NK-92 treated with Interleukin-12 subunit alpha and Interleukin-12 subunit beta, amount 100 ng/mL, for 24 hours (cell line): ENCODE results near the gene LRRFIP2.

Source experiments
- DNase-seq: peaks from one replicate; lab custom pipeline; 2025; lab: John Stamatoyannopoulos, UW

The LRRFIP2 gene

DNA sequence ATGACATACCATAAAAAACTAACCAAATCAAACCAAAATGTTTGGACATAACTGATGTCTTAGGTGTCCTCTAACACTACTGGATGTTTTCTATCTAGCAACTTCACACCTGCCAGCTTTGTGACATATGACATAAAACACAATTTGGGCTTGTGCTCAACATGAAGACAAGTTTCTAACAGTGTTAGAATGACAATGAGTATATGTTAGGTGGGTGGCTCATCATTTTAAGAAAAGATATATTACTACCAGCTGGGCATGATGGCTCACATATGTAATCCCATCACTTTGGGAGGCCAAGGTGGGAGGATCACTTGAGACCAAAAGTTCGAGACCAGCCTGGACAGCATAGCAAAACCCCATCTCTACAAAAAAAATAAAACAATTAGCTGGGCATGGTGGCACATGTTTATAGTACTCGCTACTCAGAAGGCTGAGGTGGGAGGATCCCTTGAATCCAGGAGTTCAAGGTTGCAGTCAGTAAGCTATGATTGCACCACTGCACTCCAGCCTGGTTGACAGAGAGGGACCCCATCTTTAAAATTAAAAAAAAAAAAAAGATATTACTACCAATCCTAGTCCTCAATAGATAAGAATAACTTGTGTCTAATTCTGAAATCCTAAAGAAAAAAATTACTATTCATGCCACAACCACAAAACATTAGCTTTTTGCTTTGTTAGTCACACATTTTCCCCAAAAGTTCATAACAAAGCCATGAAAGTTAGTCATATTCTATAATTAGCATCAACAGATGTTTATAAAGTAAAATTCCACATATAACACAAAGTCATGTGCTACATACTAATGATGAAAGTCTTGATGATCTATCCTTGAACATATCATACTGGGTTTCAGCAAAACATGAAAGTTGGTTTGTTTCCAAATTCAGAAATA is 59.9 kb downstream of the LRRFIP2 start:
- DNase-seq, result no peak

DNA sequence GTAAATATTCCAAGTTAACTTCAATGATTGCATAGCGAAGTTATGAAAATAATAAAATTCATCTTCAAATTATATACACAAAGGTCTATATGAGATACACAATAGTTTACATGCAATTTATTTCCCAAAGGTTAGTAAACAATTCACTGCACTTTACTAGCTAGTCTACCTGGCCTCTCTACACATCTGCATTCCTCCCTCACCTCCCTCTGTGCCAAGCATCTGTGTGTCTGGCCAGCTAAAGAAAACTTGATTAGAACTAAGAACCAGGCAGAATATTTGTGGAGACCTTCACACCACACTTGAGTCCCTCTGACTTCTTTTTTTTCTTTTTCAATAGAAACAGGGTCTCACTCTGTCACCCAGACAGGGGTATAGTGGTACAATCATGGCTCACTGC is 61.4 kb downstream of the LRRFIP2 start:
- no peak for DNase-seq

DNA sequence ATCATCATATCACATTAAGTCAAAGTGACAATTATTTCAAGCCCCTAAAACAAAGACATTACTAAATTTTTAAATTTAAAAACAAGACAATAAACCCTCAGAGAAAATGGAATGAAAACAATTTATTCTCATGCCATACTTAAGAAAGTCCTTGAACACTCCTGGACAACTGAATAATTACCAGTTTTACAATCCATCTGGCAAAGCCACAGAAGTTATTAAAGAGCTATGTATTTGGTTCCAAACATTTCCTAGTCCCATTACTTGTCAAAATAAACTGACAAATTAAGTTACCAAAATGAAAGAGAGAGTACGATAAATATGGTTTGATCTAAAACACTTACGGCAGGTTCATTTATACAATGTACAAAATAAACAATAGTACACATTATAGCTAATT is 63.2 kb downstream of the LRRFIP2 start:
- DNase-seq, result no peak

DNA sequence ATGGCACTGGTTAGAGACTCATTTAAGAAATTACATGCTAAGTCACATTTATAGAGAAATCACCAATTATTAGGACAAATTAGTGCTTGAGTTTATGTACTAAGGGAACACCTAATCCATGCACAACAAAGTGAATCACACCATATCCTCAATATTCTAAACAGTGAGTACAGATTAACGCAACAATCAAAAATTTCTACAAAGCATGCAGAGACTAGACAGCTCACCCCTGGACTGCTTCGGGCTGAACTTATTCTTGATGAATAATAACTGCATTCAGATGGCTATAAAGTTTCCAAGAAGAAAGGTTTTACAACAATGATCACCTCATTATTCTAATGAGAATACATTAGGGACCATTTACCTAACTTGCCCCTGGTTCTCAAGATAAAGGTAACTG is 66.5 kb downstream of the LRRFIP2 start:
- DNase-seq, result no peak

DNA sequence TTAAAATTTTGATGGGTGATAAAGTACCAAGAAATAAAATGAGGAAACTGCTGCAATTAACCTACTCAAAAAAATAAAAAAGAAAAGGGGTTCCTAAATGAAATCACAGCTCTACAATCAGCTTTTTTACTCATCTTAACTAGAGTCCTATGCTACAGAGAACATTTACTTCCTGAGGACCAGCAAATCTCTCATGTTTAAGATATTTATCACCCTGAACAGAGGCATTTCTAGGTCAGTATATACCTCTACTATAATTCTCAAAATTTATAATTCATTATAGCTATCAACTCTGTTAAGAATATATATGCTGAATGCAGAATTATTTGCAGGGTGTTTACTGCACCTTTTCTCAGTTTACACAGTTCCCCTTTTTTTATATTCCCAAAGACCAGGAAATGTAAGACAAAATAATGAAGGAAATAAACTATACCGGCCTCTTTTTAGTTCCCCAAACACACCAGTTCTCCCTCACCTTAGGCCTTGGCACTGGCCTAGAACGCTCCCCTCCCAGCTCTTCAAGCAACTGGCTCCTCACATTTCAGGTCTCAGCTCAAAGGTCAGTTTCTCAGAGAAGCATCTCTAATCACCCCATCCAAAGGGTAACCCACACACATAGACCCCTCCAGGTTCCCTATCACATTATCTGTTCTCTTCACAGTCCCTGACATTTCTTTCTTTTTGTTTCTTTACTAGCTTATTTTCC is 71.1 kb downstream of the LRRFIP2 start:
- no peak for DNase-seq

DNA sequence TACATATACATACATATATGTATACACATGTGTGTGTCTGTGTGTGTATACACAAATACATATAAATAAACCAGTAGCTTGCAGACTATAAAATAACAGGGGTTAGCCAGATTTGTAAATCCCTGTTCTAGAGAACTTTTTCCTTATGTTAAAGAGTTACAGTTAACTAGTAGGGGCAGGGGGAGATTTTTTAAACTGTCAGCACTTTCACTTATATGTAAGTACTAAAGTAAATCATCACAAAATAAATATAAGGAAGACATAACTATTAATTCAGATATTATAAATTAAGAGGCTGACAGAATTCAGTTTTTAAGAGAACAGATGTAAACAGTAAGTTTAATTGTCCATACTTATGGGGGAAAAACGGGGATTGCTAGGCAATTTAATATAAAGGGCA is 74.0 kb downstream of the LRRFIP2 start:
- no peak for DNase-seq

DNA sequence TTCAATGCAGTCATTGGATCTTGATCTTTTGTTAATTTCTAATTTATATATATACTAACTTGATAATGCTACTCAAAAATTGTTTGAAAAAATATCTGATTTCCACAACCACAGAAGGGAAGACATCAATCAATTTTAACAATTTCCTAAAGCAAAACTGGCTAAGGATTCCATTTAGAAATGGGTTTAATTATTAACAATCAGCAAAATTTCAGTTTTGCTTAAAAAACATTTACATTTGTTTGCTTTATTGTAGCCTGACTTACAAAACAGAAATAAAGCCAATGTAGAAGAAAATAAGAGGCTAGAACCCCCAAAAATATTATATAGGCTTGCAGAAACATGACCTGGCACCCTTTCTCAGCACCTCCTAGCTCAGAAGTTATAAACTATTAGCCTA is 74.9 kb downstream of the LRRFIP2 start:
- DNase-seq, result no peak

DNA sequence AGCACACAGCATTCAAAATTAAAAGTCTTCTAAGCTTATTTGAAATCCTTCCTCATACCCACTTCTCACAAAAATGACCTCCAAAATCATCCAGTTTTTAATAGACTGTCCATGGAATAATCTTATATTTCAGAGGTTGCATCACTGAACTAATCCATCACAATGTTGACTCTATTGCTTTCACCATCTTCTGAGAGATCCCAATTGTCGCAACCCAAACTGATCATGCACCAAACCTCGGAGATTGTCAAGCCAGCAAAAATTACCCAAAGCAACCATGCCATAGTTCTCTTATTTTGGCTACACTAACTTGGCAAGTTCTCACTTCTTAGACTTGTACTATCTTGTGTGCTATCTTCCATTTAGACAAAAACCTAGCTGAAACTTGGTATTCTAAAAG is 75.5 kb downstream of the LRRFIP2 start:
- DNase-seq, result no peak

DNA sequence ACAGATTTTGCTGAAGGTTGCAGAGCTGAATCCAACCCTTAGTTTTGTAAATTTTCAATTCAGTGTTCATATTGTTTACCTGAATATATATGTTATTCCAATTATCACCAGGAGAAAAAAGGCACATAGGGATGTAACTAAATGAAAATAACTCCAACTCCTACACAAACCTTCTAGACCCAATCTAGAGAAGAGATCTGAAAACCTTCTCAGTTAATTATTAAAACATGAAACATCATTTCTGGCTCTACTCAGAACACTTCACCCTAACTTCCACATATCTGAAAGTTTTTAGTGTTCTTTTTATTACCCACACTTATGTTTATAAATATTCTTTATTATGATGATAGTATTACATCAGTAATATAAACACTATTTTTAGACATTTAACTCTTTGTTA is 76.6 kb downstream of the LRRFIP2 start:
- DNase-seq, result no peak

DNA sequence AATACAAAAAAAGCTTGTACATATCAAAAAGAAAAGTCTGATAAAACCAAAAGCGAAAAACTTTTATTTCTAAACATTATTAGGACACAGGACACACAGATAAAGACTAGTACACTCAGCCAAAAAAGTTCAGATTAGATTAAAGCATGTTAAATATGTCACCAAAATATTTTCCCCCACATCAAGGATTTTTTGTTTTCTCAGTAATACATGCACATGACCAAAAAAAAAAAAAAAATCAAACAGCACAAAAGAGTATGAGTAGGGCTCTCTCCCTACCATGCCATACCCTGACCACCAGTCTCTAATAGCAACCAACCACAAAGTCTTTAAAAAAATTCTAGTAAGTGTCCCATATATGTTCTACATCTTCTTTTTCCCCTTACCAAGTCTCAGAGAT is 77.4 kb downstream of the LRRFIP2 start:
- no peak for DNase-seq

DNA sequence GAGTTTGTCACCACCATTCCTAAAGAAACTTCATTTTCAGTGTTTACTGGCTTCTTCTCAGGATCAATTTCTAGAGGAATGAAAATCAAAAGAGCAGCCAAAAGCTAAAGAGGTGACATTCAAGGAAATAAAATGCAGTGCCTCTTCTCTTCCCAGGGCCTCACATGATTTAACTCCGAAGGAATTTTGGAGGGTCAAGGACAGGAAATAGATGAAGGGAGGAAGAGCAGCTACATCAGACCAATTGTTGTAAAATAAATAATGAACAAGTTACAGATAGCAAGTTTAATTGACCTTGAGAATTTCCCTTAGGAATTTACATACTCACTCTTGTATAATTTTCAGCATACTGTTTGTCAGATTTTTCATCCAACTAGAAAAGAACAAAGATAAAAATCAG is 78.1 kb downstream of the LRRFIP2 start:
- no peak for DNase-seq

DNA sequence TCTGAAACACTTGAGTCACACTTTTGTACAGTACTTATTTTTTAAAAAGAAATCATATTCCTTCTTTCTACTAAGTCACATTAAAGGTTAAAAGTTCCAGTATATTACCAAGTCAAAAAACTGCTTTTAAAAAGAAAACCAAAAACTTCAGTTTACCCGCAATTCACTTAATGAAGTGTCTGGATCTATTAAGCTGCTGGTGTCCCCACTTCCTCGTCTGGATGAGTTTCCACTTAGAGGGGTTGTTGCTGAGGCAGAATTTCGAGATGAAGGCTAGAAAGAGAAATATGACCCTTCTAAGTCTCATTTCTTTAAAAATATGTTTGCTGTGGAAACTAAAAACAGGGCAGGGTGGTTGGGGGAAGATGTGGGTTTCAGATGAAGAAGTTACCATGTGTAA is 79.7 kb downstream of the LRRFIP2 start:
- no peak for DNase-seq

DNA sequence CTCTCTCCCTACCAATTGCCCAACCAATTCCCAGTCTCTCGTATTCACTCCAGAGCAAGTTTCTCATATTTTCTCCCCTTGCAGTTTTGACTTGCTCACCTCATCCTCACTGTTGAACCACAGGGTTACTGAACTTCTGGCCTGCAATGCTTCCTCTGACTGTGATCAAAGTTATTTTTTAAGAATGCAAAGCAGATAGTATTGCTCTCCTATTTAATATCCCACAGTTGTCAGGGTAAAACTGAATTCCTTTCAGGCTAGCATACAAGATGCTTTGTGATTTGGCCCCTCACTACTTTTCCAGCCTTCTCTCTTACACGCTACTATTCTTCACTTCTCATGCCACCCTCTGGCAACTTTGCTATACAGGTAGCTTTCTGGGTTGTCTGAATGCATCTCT is 80.9 kb downstream of the LRRFIP2 start:
- DNase-seq, result no peak

DNA sequence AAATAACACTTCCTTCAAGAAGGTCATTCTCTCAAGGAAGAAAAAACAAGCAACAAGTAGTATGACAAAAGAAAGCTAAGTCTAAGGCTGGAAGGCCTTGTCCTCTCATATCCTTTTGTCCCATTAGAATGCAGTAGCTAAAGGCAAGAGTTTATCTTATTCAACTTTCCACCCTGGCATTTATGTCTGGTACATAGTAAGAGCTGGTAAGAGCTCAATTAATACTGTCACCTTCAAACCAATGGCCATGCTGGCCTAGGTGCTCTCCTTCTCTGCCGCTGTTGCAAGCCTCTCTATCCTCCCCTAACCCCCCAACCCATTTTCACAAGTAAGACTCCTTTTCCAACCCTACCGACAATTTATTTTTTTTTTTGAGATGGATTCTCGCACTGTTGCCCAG is 81.9 kb downstream of the LRRFIP2 start:
- no peak for DNase-seq

DNA sequence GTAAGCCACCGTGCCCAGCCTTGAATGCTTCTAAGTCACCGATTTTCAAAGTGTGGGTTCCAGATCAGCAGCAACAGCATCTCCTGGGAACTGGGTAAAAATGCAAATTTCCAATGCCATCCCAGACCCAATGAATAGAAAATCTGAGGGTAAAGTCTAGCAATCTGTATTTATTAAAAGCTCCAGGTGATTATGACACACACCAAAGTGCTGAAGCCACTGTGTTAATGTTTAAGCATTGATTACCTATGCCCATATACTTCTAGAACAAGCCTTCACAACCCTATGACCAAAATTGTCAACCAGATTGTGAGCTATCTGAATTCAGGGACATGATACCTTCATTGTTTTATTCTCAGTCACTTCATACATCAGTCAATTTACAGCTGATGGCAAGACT is 86.5 kb downstream of the LRRFIP2 start:
- DNase-seq, result no peak

DNA sequence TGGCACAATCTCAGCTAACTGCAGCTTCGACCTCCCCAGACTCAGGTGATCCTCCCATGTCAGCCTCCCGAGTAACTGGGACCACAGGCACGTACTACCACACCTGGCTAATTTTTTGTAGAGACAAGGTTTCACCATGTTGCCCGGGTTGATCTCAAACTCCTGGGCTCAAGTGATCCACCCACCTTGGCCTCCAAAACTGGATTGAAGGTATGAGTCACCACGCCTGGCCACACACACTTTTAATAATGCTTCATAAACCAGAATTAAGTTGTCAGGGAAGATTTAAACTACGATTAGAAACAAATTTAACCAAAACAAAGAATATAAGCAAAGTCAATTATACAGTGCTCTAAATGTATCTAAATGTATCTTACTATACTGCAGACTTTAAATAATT is 87.5 kb downstream of the LRRFIP2 start:
- no peak for DNase-seq

DNA sequence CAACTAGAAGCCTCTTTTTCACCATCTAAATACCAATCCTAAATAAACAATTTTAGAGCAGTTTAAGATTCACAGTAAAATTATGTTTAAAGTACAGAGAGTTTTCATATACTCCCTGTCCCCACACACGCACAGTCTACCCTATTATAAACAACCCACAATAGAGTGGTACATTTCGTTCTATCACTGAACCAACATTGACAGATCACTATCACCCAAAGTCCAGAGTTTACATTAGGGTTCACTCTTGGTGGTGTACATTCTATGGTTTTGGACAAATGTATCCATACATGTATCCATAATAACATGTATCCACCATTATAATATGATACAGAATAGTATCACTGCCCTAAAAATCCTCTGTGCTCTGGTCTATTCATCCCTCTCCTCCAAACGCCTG is 92.1 kb downstream of the LRRFIP2 start:
- no peak for DNase-seq

DNA sequence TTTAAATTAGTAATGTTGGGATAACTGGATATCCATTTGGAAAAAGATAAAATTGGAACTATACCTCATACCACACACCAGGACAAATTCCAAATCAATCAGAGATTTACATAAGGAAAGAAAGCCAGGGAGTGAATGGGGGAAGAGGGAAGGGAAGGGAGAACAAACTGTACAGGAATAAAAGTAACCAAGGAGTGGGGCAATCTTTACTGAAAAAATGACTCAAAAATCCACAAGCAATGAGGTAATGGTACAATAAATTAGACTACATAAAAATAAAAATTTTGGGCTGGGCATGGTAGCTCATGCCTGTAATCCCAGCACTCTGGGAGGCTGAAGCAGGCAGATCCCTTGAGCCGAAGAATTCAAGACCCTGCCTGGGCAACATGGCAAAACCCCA is 98.4 kb downstream of the LRRFIP2 start:
- no peak for DNase-seq

DNA sequence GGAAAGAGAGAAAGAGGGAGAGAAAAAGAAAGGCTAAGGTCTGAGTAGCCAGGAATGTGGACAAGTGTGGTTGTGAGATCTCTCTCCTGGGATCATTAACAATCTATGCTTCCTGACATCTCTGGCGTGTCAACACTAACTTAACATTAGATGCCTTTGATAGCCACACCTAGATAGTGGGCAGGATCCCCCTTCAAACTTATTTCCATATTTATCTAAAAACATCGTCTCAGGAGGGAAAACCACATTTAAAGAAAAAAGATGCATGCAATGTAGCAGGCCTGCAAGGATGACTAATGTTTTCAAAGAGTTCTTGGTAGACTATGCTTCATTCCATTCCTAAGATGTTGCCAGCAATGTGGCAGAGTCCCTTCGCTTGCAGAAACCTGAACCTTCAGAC is 100.2 kb downstream of the LRRFIP2 start:
- DNase-seq, result no peak

DNA sequence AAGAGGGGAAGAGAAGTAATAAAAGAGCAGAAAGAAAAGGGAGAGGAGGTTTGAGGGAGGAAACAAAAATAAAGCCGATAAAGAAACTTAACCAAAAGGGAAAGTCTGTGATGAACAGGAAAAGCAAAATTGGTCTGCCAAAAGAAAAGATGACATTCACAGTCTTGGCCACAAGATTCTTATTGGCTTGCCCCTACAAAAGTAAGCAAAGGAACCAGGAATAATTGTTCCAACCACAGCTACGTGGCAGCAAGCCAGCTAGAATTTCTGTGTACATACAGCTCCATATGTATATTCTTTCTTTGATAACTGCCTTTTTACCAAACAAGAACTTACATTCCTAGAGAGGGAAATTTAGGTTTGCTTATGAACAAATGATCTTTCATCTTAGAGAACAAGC is 101.5 kb downstream of the LRRFIP2 start:
- DNase-seq, result no peak

DNA sequence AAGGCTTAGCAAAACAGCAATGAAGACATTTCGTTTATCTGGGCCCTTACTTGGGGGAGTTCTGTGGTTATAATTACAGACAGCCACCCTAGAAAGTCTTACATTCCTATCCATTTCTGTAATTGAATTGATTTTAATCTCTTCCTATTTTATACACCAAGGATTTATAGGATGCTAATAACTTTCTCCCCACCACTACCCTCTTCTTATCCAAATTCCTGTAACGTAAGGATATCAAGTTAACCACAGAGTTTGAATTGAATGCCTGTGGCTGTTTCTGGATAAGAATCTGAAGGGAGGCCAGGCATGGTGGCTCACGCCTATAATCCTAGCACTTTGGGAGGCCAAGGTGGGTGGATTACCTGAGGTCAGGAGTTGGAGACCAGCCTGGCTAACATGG is 102.5 kb downstream of the LRRFIP2 start:
- no peak for DNase-seq

DNA sequence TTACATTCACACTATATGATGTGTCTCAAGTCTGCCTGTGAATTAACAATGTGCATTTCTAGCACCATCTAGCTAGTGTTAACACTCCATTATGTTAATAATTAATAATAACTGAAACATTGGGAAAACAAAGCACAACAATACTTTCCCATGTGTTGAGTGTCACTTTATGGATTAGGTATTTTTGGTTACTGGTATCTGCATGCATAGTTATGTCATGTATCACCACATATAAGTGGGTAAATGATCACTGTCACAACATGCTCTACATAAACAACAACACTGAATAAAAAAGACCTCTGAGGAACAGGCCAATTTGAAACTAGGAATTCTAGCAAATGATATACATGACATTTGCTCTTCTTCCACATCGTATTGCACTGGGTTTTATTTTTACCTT is 106.4 kb downstream of the LRRFIP2 start:
- DNase-seq, result no peak

DNA sequence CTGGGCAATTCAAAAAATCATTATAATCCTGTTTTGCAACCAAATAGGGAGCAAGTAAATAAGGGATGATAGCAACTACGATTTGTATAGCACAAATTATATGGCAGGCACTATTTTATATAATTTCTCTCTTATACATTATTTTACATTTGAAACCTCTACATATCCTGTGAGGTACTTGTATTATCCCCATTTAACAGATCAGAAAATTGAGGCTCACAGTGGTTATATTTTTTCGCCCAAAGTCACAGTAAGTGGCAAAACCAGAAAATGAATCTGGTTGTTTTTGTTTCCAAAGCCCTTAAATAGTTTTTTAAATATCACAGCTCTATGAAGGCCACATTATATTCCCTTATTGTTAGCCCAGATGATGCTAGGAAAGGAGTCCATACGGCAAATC is 106.8 kb downstream of the LRRFIP2 start:
- no peak for DNase-seq

DNA sequence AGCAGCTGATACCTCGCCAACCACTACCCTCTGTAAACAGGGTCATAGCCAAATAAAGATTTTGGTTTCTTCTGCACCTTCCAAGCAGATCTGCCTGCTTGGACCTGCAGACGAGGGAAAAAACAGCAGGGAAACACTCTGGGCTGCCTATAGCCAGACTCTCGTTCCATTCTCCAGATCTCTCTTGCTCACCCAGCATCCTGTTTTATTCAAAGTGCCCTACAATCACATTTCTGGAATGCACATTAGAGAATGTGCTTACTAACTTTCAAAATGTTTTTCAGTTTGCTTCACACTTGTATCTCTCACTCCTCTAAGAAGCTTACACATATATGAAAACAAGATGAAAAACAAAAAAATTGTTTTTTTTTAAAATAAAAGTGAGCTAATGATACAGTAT is 109.6 kb downstream of the LRRFIP2 start:
- DNase-seq, result no peak
